Ishikawa (cell line): ENCODE data around the gene MIOS.

ENCODE experiments used
- EGR1 ChIP-seq: IDR thresholded peaks from 2 replicates; pipeline ENCODE4 v1.6.1; 2012
- MAX ChIP-seq: IDR thresholded peaks from 2 replicates; pipeline ENCODE4 v1.6.1; 2012
- NFIC ChIP-seq: IDR thresholded peaks from 2 replicates; pipeline ENCODE4 v1.6.1; 2012
- RAD21 ChIP-seq: IDR thresholded peaks from 2 replicates; pipeline ENCODE4 v1.6.1; 2012; ENCODE audit warnings: low read depth
- REST ChIP-seq: IDR thresholded peaks from 2 replicates; pipeline ENCODE4 v1.6.1; 2012; ENCODE audit warnings: low read depth, mild to moderate bottlenecking
- TAF1 ChIP-seq: IDR thresholded peaks from 2 replicates; pipeline ENCODE4 v1.6.1; 2012; ENCODE audit warnings: low read depth, mild to moderate bottlenecking
- TCF12 ChIP-seq: IDR thresholded peaks from 2 replicates; pipeline ENCODE4 v1.6.1; 2012; ENCODE audit warnings: low read depth
- USF1 ChIP-seq: IDR thresholded peaks from 2 replicates; pipeline ENCODE4 v1.6.1; 2012
- YY1 ChIP-seq: IDR thresholded peaks from 2 replicates; pipeline ENCODE4 v1.6.1; 2012; ENCODE audit warnings: low read depth

- no peak for TF ChIP-seq TCF12
- TF ChIP-seq RAD21 = no peak
- no peak for TF ChIP-seq REST
- no peak for TF ChIP-seq EGR1
- TF ChIP-seq USF1 = no peak
- no peak for TF ChIP-seq NFIC
- no peak for TF ChIP-seq TAF1
- no peak for TF ChIP-seq YY1
- TF ChIP-seq MAX = no peak
These were observed 9.7 kb downstream of the MIOS start for GRCh38 chr7:7576344-7576743.
